H1 (cell line): Measurements from ENCODE around the gene SYNGR4.

Experiments used
- ATF3 ChIP-seq: IDR thresholded peaks from 2 replicates; pipeline ENCODE4 v1.6.1; 2011; ENCODE audit warnings: low read depth, mild to moderate bottlenecking, low read length; ENCODE audit not compliant: insufficient read depth
- CBX5 ChIP-seq: fragments of 300-800, 300-1000 bp; sonication (generic); IDR thresholded peaks from 2 replicates; pipeline ENCODE4 v1.7.1; 2016; ENCODE audit warnings: antibody characterized with exemption, low read length, low read depth
- CEBPB ChIP-seq: IDR thresholded peaks from 2 replicates; pipeline ENCODE4 v1.6.1; 2012; ENCODE audit warnings: low read depth, low read length
- CREB1 ChIP-seq: IDR thresholded peaks from 2 replicates; pipeline ENCODE4 v1.6.1; 2012; ENCODE audit warnings: inconsistent platforms
- CTCF ChIP-seq, 3 experiments: IDR thresholded peaks; 1 replicate in 2 of 3; 2 replicates in 1 of 3; pipeline versions ENCODE4 v1.5.1 to v1.6.1; 2011; ENCODE audit warnings: low read length in 3 of 3, mild to moderate bottlenecking in 3 of 3, inconsistent platforms in 2 of 3, low read depth in 1 of 3, moderate library complexity in 1 of 3; ENCODE audit not compliant: insufficient read depth in 1 of 3; ENCODE audit errors: control extremely low read depth in 1 of 3
- JUND ChIP-seq: IDR thresholded peaks from 2 replicates; pipeline ENCODE4 v1.6.1; 2011; ENCODE audit warnings: mild to moderate bottlenecking, improper control_type of control experiment, low read length
- PHF8 ChIP-seq: fragments of 200-600 bp; sonication (generic); conservative IDR thresholded peaks from 2 replicates; pipeline ENCODE4 v1.7.1; 2012; ENCODE audit warnings: low read depth, mild to moderate bottlenecking, inconsistent platforms, low read length, moderate library complexity
- POLR2A ChIP-seq, 2 experiments: IDR thresholded peaks; 1 replicate in 1 of 2; 2 replicates in 1 of 2; pipeline ENCODE4 v1.6.1; 2011; ENCODE audit warnings: low read depth in 2 of 2, low read length in 2 of 2, mild to moderate bottlenecking in 2 of 2; ENCODE audit errors: control extremely low read depth in 1 of 2
- POLR2AphosphoS5 ChIP-seq: IDR thresholded peaks from 2 replicates; pipeline ENCODE4 v1.6.1; 2011; ENCODE audit warnings: low read depth, low read length
- SIN3A ChIP-seq, 2 experiments: IDR thresholded peaks in 1 of 2; conservative IDR thresholded peaks in 1 of 2; 2 replicates each; pipeline ENCODE4 v1.6.1; 2011 to 2012; ENCODE audit warnings: low read length in 2 of 2, improper control_type of control experiment in 1 of 2, low read depth in 1 of 2, mild to moderate bottlenecking in 1 of 2

- no peak for TF ChIP-seq ATF3
- no peak for TF ChIP-seq CTCF (IDR thresholded peaks at IDR 0.05; ENCODE audit: control extremely low read depth in 1 of 3, insufficient read depth in 1 of 3, low read depth in 1 of 3, low read length in 3 of 3)
- TF ChIP-seq JUND, result no peak
- no peak for TF ChIP-seq PHF8
- no peak for TF ChIP-seq POLR2AphosphoS5
- no peak for TF ChIP-seq CEBPB
- TF ChIP-seq CREB1, result no peak
- TF ChIP-seq POLR2A (IDR thresholded peaks at IDR 0.05; ENCODE audit: control extremely low read depth in 1 of 2, low read depth in 2 of 2, low read length in 2 of 2), result no peak
- no peak for TF ChIP-seq SIN3A (conservative IDR thresholded peaks at IDR 0.05 in 1 of 2, IDR thresholded peaks at IDR 0.05 in 1 of 2; ENCODE audit: low read depth in 1 of 2, low read length in 2 of 2)
- TF ChIP-seq CBX5, result no peak
Measured at GRCh38 chr19:48348045-48348444, 16.1 kb upstream of the SYNGR4 start.
